ENCODE measurements around the gene VSIR.

DNA sequence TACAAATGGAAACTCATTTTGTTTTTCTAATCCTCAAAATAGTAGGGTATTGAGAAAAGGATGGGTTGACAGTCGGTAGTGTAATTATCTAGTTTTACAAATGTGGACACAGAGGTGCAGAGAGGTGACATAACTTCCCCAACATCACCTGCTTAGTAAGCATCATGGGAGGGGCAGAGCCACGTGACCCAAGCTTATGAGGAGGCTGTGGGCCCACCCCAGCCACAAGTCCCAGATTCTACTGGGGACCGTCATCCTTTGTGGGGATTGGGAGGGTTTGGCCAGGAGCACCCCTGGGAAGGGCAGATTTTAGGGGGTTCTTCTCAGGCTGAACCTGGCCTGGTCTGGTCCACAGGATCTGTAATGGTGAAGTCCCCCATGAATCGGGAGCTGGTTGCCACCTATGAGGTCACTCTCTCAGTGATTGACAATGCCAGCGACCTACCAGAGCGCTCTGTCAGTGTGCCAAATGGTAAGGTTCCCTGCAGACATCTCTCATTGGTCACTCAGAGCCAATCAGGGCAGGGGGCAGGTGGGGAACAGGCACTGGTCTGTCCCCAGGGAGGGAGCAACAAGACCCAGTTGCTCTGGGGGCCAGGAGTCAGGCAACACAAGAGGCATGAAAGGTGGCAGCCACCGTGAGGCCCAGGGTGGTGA is 23.6 kb upstream of the VSIR start:
- no peak for TF ChIP-seq TAF1 (IDR thresholded peaks at IDR 0.05; ENCODE audit: low read depth, low read length)
- no peak for TF ChIP-seq POLR2AphosphoS5 (IDR thresholded peaks at IDR 0.05; ENCODE audit: low read depth, low read length)
- no peak for TF ChIP-seq POLR2A (IDR thresholded peaks at IDR 0.05; ENCODE audit: low read depth, low read length)
